NCI-H2107 (cell line): ENCODE data around the gene GAS6.
"Not testable (repeated sequence)": the region's sequence is repeated elsewhere in the genome, so short reads cannot be mapped to it uniquely, and the experiment has no call there.

Experiments used
- DNase-seq: peaks from one replicate; lab custom pipeline; 2025; lab: John Stamatoyannopoulos, UW

The GAS6 gene

GRCh38 chr13:113791226-113791625, 72.7 kb downstream of the GAS6 start:
- DNase-seq: no peak

GRCh38 chr13:113789931-113790330, 73.9 kb downstream of the GAS6 start:
- DNase-seq: not testable (repeated sequence)

GRCh38 chr13:113789167-113789566, 74.7 kb downstream of the GAS6 start:
- DNase-seq: no peak

GRCh38 chr13:113788413-113789135, 75.3 kb downstream of the GAS6 start:
- DNase-seq: no peak

GRCh38 chr13:113787694-113788093, 76.2 kb downstream of the GAS6 start:
- no peak for DNase-seq

GRCh38 chr13:113786262-113786841, 77.5 kb downstream of the GAS6 start:
- no peak for DNase-seq

GRCh38 chr13:113785051-113786010, 78.5 kb downstream of the GAS6 start:
- DNase-seq: no peak

GRCh38 chr13:113784645-113785024, 79.2 kb downstream of the GAS6 start:
- no peak for DNase-seq

- DNase-seq: no peak
Measured at GRCh38 chr13:113783966-113784644, 79.8 kb downstream of the GAS6 start.

GRCh38 chr13:113783200-113783881, 80.5 kb downstream of the GAS6 start:
- DNase-seq: no peak

GRCh38 chr13:113782472-113782871, 81.4 kb downstream of the GAS6 start:
- DNase-seq: no peak

GRCh38 chr13:113781571-113781970, 82.3 kb downstream of the GAS6 start:
- DNase-seq: no peak

GRCh38 chr13:113777311-113778260, 86.3 kb downstream of the GAS6 start:
- no peak for DNase-seq

GRCh38 chr13:113776231-113777125, 87.4 kb downstream of the GAS6 start:
- no peak for DNase-seq

GRCh38 chr13:113775451-113776145, 88.3 kb downstream of the GAS6 start:
- no peak for DNase-seq

- DNase-seq: no peak
Measured at GRCh38 chr13:113774177-113775107, 89.4 kb downstream of the GAS6 start.

- no peak for DNase-seq
Measured at GRCh38 chr13:113771709-113772331, 92.1 kb downstream of the GAS6 start.
